Caco-2 (cell line): ENCODE data around the gene DOCK9. TPM values are rescaled to one million over a fixed set of nuclear protein-coding genes. Genes with fewer than 3 reads are reported as not detected.

Experiments
- BruUV-seq: library from RNA; stranded (reverse); fragments of 400-500 nt; replicated peaks from 2 replicates; lab custom pipeline; 2021; lab: Mats Ljungman, UMichigan
- CTCF ChIA-PET: fragments of 300-600 bp; sonication (Branson Sonifier 250); formaldehyde crosslinking; loops from one replicate; lab custom pipeline; 2022; ENCODE audit warnings: antibody characterized with exemption; lab: Charles Lee
- POLR2A ChIA-PET: fragments of 300-600 bp; sonication (Branson Sonifier 250); formaldehyde crosslinking; loops from one replicate; lab custom pipeline; 2022; ENCODE audit warnings: antibody characterized with exemption; lab: Charles Lee
- DNase-seq, 2 experiments: peaks; one replicate each; pipeline versions ENCODE4 v3.0.0 to v3.0.0-alpha.2; 2020 to 2022
- H3K27me3 ChIP-seq: replicated peaks from 2 replicates; pipeline ENCODE4 v1.6.0; 2011; ENCODE audit warnings: low read length; ENCODE audit not compliant: control insufficient read depth, insufficient read depth
- H3K36me3 ChIP-seq: 2 replicates; pipeline ENCODE4 v1.5.1; 2011; ENCODE audit warnings: low read length; ENCODE audit not compliant: control insufficient read depth, insufficient read depth
- H3K4me1 ChIP-seq: fragments of 250-450 bp; sonication (Bioruptor Pico); 2 replicates; pipeline ENCODE4 v1.5.1; 2020; ENCODE audit warnings: mild to moderate bottlenecking
- H3K4me3 ChIP-seq: 2 replicates; pipeline ENCODE4 v1.5.1; 2011; ENCODE audit warnings: low read depth, mild to moderate bottlenecking, control low read depth, low read length
- H3K9me3 ChIP-seq: fragments of 250-450 bp; sonication (Bioruptor Pico); 2 replicates; pipeline ENCODE4 v1.5.1; 2020; ENCODE audit warnings: mild to moderate bottlenecking, moderate library complexity
- H3K27ac Mint-ChIP-seq: one replicate; pipeline ENCODE4 v1.8.0; 2022; ENCODE audit warnings: mixed read lengths; ENCODE audit not compliant: unreplicated experiment
- H3K27me3 Mint-ChIP-seq: one replicate; pipeline ENCODE4 v1.8.0; 2022; ENCODE audit warnings: mixed read lengths; ENCODE audit not compliant: insufficient read depth, unreplicated experiment
- H3K36me3 Mint-ChIP-seq: one replicate; pipeline ENCODE4 v1.8.0; 2022; ENCODE audit warnings: mild to moderate bottlenecking, mixed read lengths; ENCODE audit not compliant: insufficient read depth, unreplicated experiment
- H3K4me1 Mint-ChIP-seq: one replicate; pipeline ENCODE4 v1.8.0; 2022; ENCODE audit warnings: low read depth, mixed read lengths; ENCODE audit not compliant: unreplicated experiment
- H3K4me3 Mint-ChIP-seq: one replicate; pipeline ENCODE4 v1.8.0; 2022; ENCODE audit warnings: mild to moderate bottlenecking, moderate library complexity, mixed read lengths; ENCODE audit not compliant: unreplicated experiment
- H3K9me3 Mint-ChIP-seq: one replicate; pipeline ENCODE4 v1.8.0; 2022; ENCODE audit warnings: mixed read lengths; ENCODE audit not compliant: unreplicated experiment
- intact Hi-C: fragments of 100-400 bp; cut with micrococcal nuclease; formaldehyde crosslinking; loops from one replicate; pipeline ENCODE4 v1.10.0; 2022; ENCODE audit not compliant: unreplicated experiment
- total RNA-seq: library from RNA; stranded (reverse); gene quantifications from 2 replicates; pipeline ENCODE4 v1.2.3, GENCODE V29; 2022
- TF ChIP-seq, protein P1 (sequence below), 2 experiments: fragments of 200-600 bp in 1 of 2; IDR thresholded peaks; 1 replicate in 1 of 2; 2 replicates in 1 of 2; pipeline versions ENCODE4 v1.5.1 to v1.8.0; 2011 to 2022; ENCODE audit warnings: antibody characterized with exemption in 1 of 2, control low read depth in 1 of 2, inconsistent platforms in 1 of 2, low read depth in 1 of 2, low read length in 1 of 2, mild to moderate bottlenecking in 1 of 2, moderate library complexity in 1 of 2; ENCODE audit not compliant: insufficient read depth in 1 of 2, severe bottlenecking in 1 of 2, unreplicated experiment in 1 of 2

DOCK9 gene
- total RNA-seq, 1 experiment from 2014 or later: 260 TPM

DNA sequence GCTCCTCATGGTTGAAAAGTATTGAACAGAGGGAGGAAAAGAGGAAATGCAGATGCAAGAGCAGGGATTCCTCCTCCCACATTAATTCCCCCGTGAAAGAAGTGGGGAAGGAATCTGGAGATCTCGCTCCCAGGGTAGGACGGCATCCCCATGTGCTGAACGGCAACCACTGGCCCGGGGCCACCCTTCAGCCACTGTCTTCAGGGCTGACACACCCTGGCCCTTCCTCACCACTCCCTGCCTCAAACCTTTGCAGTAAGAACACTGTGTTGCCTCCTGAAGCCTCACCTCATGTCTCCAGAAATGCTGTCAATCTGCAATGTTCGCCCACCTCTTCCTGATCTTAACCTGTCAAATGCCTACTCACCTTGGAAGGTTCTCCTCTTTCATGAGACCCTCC, 10.9 kb upstream of the DOCK9 start:
- Mint-ChIP-seq H3K27me3 (no peaks in the 10 kb centered on the region), H3K9me3 (no peaks in the 10 kb centered on the region), H3K27ac (no peak overlapping the region), H3K4me1 (peaks cover 38% of the 10 kb centered on the region), H3K4me3 (no peak overlapping the region), H3K36me3 (peaks cover 6% of the 10 kb centered on the region)
- no TSS peak for BruUV-seq
- DNase-seq: no peak
- H3K9me3 ChIP-seq: no peaks in the 10 kb centered on the region
- no peak overlapping the region for H3K4me3 ChIP-seq
- TF ChIP-seq, protein P1, sequence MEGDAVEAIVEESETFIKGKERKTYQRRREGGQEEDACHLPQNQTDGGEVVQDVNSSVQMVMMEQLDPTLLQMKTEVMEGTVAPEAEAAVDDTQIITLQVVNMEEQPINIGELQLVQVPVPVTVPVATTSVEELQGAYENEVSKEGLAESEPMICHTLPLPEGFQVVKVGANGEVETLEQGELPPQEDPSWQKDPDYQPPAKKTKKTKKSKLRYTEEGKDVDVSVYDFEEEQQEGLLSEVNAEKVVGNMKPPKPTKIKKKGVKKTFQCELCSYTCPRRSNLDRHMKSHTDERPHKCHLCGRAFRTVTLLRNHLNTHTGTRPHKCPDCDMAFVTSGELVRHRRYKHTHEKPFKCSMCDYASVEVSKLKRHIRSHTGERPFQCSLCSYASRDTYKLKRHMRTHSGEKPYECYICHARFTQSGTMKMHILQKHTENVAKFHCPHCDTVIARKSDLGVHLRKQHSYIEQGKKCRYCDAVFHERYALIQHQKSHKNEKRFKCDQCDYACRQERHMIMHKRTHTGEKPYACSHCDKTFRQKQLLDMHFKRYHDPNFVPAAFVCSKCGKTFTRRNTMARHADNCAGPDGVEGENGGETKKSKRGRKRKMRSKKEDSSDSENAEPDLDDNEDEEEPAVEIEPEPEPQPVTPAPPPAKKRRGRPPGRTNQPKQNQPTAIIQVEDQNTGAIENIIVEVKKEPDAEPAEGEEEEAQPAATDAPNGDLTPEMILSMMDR (IDR thresholded peaks at IDR 0.05; ENCODE audit: insufficient read depth in 1 of 2, low read depth in 1 of 2, low read length in 1 of 2, severe bottlenecking in 1 of 2, unreplicated experiment in 1 of 2): no peak
- H3K27me3 ChIP-seq: no peaks in the 10 kb centered on the region
- POLR2A ChIA-PET: no interaction called here
- CTCF ChIA-PET: no interaction called here
- peaks cover 40% of the 10 kb centered on the region for H3K4me1 ChIP-seq
- intact Hi-C loops: no loop called here
- H3K36me3 ChIP-seq: no peaks in the 10 kb centered on the region

DNA sequence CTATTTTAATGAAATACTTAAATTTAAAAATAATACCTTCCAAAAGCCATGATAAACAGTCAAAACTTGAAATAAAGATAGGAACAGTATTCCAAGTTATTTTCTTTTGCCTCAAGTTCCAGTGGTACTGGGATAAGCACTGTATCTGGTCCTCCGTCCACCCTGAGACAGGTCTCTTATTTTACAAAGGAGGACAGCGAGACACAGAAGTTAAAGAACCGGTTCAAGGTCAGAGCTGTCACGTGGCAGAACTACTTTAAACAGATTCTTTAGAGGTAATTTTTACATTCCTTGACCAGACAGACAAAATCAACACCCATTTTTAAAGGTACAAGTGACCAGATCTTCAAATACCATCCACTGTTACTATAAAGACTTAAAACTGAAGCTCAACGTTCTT, 10.4 kb upstream of the DOCK9 start:
- H3K9me3 ChIP-seq: no peaks in the 10 kb centered on the region
- no peak for DNase-seq
- H3K36me3 ChIP-seq: no peaks in the 10 kb centered on the region
- peaks cover 41% of the 10 kb centered on the region for H3K4me1 ChIP-seq
- ChIA-PET POLR2A (no interaction called here), CTCF (no interaction called here)
- H3K27me3 ChIP-seq: no peaks in the 10 kb centered on the region
- Mint-ChIP-seq H3K9me3 (no peaks in the 10 kb centered on the region), H3K27me3 (no peaks in the 10 kb centered on the region), H3K36me3 (peaks cover 6% of the 10 kb centered on the region), H3K27ac (no peak overlapping the region), H3K4me3 (no peak overlapping the region), H3K4me1 (peaks cover 38% of the 10 kb centered on the region)
- intact Hi-C loops: no loop called here
- TF ChIP-seq, protein P1 (IDR thresholded peaks at IDR 0.05; ENCODE audit: insufficient read depth in 1 of 2, low read depth in 1 of 2, low read length in 1 of 2, severe bottlenecking in 1 of 2, unreplicated experiment in 1 of 2): no peak
- H3K4me3 ChIP-seq: no peak overlapping the region
- BruUV-seq: no TSS peak

DNA sequence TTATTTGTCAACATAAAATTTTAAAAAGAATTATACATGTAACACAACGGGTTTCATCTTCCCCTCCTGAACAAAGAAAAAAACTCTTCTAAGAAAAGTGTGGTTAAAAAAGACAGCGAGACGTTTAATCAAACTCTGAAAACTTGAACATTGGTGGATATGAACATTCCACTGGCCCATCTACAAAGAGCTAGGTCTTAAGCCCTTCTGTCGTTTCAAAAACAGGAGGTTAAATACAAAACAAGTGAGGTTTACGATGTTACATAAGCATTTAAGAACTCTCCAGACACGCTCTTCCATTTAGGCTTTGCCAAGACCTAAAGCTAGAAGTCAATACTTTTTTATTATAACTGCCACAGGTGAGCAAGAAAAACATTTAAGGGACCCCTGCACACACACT, 9.4 kb upstream of the DOCK9 start:
- H3K9me3 Mint-ChIP-seq: no peaks in the 10 kb centered on the region
- Histone ChIP-seq H3K27me3 (no peaks in the 10 kb centered on the region), H3K36me3 (no peaks in the 10 kb centered on the region), H3K4me1 (peaks cover 41% of the 10 kb centered on the region), H3K9me3 (no peaks in the 10 kb centered on the region), H3K4me3 (no peak overlapping the region)
- POLR2A ChIA-PET: no interaction called here
- H3K27ac Mint-ChIP-seq: no peak overlapping the region
- peaks cover 38% of the 10 kb centered on the region for H3K4me1 Mint-ChIP-seq
- CTCF ChIA-PET: interaction anchor here (1.3 kb wide), 1 partner anchor 42 kb away, joined by 3 read pairs; no protein-coding TSS in a partner anchor
- H3K27me3 Mint-ChIP-seq: no peaks in the 10 kb centered on the region
- H3K4me3 Mint-ChIP-seq: no peak overlapping the region
- DNase-seq: no peak
- BruUV-seq: no TSS peak
- H3K36me3 Mint-ChIP-seq: peaks cover 6% of the 10 kb centered on the region
- TF ChIP-seq, protein P1 (IDR thresholded peaks at IDR 0.05; ENCODE audit: insufficient read depth in 1 of 2, low read depth in 1 of 2, low read length in 1 of 2, severe bottlenecking in 1 of 2, unreplicated experiment in 1 of 2): no peak
- intact Hi-C loops: no loop called here
